HG03342 (cell line): ENCODE results near the gene RASGEF1C.
"Not testable (repeated sequence)": the region's sequence is repeated elsewhere in the genome, so short reads cannot be mapped to it uniquely, and the experiment has no call there.

Experiments used
- ATAC-seq: cut with Tn5 transposase; IDR thresholded peaks from one replicate; pipeline ENCODE4 v1.9.1; 2021; ENCODE audit warnings: mild to moderate bottlenecking, moderate library complexity; ENCODE audit not compliant: unreplicated experiment

RASGEF1C gene

DNA sequence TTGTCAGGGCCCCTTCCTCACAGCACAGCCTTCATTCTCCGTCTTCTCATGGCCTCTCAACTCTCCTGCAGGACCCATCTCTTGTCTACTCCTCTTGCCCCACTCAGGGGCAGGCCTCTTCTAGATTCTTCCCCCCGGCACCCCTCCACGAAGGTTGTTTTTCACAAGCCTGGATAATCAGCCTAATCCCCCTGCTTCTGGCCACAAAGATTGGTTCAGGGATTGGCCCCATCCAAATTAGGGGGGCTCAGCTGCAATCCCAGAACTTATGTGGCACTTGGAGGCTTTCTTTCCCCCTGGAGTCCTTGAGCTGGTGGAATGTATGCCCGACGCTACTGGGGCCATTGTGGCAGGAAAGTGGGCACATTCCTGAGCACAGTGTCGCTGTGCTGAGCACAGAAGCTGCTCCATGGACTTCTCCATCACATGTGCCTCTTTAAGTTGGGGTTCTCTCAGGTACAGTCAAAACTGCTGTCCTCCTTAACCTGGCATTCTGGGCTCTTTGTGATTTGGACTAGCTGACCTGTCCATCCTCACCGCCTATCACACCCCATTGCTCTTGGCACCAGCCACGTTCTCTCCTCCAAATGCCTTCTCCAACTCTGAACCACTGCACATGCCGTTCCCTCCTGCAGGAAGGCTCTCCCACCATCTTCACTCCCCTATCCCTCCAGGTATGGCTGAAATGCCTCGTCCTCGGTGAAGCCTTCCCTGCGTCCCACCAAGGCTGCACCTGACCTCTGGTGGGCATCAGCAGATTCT, 70.6 kb downstream of the RASGEF1C start:
- no peak for ATAC-seq

DNA sequence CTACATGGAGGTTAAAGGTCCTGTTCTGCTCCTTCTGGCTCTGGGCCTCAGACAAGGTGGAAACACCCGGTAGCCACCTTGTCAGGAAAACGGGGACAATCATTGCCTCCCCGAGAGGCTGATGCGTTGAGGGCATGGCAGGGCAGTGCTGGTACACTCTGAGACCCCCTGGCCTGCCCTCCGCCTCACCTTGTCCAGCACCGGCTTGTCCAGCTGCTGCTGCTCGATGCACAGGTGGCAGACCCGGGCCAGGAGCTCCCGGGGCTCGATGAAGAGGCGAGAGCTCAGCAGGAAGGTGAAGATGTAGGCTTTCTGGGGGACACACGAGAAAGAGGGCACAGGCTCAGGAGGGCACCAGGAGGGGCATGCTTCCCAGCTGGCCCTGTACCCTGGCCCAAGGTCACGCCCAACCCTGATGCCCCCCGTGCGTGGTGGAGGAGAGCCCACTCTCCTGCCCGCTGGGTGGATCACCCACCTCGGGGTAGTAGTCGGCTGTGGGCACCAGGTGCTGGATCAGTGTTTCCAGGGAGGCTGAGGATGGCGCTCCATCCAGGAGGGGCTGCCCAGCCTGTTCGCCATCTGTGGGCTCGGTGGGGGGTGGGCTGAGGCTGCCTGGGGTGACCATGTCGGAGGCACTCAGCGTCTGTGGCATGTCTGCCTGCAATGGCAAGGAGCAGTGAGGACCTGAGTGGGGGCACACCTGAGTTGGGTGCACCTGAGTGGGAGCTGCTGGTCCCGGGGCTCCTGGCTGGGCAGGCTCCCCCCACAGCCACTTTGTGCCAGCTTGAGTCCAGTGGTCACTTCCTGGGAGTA, 71.4 kb downstream of the RASGEF1C start:
- ATAC-seq: no peak

DNA sequence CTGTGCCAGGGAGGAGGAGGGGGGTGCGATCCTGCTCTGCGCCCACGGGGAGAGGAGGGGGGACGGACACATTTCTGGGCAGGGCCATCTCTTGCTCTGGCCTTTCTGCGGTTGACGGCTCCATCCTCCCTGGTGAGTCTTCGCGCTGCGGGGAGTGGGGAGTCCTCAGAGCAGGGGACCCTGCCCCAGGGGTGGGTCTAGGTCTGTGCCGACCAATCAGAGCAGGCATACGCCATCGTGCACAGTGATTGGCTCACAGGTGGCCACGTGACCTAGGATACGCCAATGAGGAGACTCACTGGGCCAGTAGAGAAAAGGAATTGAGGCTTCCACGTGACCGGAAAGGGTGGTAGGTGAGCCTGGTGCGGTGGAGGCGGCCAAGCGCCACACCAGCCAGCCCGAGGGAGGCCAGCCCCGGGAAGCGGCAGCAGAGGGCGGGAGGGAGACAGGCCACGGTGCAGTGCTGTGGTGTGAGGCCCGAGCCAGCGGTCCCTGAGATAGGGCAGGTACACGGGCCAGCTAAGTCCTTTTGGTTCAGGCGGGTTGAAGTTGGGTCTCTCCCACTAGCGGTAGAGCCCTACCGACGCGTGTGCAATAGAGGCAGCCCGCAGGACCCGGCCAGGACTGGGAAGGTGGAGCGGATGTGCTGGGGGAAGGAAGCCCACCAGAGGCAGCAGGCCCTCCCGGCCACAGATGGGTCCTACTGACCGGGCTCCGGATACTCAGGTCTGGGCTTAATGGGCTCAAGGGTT, 72.2 kb downstream of the RASGEF1C start:
- no peak for ATAC-seq

DNA sequence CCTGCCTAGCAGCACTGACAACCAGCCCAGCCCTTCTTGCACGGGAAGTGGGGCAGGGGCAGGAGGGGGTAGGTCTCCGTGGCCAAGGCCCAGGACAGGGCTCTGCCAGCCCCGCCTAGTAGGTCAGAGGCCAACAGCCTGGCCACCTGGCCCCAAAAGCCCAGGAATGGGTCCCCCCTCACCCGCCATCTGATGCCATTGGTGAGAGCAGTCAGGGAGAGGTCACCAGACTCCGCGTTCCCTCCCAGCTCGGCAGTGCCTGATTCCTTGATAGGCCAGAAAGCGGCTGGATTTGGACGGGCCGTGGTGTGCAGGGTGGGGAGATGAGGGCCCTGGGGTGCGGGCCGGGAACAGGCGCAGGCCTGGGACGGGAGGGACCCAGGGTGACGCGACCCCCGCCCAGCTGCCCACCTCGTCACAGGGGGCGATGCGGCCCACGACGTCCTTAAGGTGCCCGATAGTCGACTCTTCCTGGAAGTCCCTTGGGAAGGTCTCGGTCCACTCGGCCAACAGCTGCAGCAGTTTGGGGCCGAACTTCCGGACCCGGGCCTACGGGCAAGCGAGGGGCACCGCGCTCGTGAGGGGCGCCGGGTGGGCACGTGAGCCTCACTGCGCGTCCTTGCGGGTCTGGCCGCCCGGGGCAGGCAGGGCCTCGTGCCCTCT, 72.9 kb downstream of the RASGEF1C start:
- ATAC-seq: no peak

DNA sequence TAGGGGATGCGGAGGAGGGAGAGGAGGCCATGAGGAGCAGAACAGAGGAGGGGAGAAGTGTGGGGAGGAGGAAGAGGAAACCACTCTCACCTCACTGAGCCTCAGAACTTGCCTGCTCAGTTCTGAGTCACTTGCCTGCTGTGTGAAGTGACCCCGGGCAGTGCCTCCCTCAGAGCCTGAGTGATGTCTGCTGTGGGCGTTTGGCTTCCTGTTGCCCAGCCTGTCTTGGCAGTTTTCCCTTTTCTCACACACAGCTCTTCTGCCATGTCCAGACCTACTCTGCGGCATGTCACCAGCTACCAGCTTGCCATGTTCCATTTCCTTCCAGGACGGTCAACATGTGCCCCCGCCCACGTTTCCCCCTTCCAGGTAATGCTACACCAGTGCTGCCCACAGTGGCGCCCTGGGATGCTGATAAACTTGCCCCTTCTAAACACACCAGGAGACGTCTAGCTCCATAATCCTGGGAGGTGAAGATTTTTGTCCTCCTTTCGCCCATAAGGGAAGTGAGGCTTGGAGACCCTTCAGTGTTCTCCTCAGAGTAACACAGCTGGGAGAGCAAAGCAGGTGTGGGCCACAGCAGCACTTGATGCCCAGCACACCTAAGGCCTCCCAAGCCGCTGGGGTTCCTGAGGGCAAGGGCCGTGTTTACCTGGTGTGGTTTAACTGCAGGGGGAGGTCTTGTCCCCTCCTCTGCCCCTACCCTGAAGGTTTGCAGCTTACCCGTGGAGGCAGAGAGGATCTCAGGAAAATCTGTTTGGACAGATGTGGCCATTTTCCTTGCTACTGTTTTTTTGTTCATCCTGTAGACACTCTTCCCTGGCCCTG, 73.7 kb downstream of the RASGEF1C start:
- no peak for ATAC-seq

DNA sequence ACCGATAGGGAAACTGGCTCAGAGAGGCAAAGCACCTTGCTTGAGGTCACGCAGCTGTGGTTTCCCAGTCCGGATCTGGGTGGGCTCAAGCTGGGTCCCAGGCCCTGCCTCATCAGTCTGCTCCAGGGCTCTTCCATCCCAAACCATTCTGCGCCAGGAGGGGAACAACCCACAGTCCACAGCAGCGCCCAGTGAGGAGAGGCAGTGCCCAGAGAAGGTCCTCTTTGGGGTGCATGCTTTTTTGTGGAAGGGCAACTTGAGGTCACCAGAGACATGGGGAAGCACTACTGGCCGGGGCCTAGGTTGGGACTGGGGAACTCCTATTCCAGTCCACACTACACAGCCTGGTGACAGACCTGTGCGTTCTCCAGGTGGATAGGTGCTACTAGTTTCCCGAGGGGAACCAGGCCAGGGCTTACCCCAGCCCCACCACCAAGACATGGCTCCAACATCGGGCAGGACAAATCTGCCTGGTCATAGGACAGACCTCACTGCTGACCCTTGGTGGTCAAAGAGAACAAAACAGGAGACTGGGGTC, 75.0 kb downstream of the RASGEF1C start:
- no peak for ATAC-seq

DNA sequence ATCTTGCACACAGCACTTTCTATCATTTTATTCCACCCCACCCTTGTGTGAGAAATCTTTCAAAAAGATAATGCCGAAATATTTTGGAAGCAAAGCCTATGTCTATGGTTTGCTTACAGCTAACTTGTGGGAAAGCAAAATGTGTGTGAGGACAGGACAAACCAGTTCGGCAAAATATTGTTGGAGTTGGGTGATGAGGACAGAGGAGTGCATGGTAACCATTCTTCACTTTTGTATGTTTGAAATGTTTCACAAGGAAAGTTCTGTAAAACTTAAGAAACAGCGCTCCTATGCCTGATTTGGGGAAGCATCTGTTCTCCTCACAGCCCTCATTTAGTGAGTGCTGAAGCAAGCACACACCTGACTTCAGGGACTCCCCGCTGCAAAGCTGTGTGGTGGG, 75.5 kb downstream of the RASGEF1C start:
- ATAC-seq: no peak

DNA sequence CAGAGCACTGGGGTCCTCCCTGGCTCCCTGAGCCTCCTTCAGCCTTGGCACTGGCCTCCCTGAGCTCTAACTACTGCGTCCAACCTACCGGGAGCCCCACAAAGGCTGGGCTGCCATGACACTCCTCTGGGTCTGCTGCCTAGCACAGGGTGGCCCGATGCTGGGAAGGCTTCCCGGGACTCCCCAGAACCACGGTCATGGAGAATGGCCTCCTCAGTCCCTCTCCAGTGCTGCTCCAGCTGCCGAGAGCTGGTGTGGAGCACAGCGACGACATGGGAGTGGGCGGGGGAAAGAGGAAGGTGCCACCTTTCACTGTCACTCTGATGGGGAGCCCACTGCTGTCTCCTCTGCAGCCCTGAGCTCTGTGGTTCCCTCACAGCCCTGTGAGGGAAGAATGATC, 76.0 kb downstream of the RASGEF1C start:
- ATAC-seq: no peak

DNA sequence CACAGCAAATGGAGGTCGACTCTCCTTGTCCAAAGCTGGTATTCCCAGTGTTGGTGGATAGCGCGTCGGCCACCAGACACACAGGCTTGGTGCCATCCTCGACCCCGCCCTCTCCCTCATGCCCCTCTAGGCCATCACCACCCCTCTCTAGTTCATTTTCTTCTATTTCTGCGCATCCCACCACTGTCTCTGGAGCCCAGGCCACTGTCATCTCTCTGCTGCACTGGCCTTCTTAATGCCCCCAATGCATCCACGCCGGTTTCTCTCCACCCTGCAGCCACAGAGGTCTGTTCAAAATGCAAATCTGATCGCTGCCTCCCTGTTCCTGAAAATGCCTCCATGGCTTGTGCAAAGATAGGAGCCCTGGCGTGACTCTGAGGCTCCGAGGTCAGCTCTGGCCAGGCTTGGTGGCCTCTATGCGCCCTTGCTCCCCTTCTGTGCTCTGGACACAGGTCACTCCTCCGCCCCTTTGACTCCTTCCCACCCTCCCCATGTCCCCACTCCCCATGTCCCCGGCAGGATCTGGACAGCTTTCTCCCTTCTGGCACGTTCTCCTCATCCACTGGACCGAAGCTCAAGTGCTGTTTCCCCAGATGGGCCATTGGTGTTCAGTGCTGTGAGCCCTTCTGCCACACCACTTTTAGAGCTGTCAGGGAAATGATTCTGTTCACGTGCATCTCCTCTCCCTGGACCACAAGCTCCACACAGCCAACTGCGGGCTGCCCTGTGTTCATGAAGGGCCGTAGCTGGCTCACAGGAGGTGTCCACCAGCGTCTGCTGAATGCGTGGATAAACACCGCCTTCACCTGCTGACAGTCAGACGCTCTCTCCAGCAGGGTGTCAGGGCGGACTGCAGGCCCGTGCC, 77.9 kb downstream of the RASGEF1C start:
- ATAC-seq: no peak

DNA sequence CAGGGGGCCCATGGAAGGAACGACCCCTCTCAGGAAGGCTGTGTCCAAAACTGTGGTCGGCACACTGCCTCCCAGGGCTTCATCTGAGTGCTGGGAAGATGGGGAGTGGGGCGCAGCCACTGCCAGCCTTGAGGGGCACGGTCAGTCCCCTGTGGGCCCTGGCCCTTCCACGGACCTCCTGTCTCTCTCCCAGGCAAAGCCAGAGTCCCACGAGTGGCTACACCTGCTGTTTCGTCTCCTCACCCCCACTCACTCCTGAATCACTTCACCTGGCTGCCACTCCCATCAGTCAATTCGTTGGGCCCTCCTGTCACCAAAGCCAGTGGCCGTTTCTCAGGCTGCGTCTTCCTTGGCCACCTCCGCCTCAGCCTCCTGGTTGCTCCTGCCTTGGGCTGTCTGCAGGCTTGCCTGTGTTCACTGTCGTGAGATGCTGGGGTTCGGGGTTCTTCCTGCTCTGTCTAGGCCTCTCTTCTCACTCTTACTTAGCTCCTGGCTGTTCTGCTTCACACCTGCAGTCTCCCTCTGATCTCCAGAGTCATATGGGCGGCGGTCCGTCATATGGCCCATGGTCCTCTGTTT, 78.6 kb downstream of the RASGEF1C start:
- no peak for ATAC-seq

DNA sequence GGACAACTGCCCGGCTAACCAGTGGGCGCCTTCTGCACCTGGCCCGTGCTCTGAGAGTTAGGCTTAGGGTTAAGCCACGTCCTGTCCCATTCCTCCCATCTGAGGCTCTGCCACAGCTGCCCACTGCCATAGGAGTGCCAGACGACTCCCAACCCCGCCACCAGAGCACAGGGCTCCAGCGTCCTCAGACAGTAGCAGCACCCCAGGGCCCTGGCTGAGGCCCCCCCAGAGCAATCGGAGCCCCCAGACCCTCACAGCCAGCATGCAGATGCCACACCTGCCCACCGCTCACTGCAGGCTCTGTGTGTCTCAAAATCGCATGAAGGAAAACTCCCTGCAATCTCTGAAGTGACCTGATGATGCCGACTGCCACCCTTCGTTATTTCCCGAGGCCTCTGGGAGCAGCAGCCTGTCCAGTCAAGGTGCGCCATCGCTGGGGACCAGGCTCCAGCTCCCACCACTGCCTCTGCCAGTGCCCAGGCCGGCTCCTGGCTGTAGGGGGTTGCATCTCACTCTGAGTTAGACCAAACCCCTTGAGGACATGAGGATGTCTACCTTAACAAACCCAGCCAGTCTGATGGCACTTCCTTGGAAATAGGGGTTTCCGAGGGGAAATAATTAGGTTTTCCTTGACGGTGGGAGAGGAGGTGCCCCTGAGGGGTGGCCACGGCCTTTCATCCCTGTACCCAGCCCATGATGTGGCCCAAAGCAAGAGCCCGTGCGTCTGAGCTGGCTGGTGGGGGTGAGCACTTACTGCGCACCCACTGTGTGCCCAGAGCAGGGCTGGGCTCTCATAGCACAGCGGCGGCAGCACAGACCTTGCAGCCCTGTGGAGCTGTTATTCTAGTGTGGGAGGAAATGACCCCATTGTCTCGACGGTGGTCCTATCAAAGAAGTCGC, 79.5 kb downstream of the RASGEF1C start:
- no peak for ATAC-seq

DNA sequence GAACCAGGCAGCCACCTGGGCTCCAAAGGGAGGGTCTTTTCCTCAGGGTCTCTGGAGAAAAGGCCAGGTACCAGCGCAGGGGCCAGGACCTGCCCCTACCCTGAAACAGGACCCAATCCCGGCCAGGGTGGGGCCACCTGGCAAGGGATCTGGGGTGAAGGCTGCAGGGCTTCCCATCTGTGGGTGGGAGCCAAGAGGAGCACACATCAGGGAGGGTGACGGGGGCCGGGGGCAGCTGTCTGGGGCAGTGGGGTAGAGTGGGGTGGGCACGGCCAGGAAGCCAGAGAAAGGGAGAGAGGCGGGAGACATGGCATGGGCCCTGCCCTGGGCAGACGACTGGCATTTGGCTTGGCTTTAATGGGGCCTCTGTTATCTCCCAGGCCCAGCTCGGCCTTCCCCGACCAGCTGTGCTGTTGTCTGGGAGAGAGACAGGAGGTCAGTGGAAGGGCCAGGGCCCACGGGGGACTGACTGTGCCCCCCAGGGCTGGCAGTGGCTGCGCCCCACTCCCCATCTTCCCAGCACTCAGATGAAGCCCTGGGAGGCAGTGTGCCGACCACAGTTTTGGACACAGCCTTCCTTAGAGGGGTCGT, 80.2 kb downstream of the RASGEF1C start:
- no peak for ATAC-seq

DNA sequence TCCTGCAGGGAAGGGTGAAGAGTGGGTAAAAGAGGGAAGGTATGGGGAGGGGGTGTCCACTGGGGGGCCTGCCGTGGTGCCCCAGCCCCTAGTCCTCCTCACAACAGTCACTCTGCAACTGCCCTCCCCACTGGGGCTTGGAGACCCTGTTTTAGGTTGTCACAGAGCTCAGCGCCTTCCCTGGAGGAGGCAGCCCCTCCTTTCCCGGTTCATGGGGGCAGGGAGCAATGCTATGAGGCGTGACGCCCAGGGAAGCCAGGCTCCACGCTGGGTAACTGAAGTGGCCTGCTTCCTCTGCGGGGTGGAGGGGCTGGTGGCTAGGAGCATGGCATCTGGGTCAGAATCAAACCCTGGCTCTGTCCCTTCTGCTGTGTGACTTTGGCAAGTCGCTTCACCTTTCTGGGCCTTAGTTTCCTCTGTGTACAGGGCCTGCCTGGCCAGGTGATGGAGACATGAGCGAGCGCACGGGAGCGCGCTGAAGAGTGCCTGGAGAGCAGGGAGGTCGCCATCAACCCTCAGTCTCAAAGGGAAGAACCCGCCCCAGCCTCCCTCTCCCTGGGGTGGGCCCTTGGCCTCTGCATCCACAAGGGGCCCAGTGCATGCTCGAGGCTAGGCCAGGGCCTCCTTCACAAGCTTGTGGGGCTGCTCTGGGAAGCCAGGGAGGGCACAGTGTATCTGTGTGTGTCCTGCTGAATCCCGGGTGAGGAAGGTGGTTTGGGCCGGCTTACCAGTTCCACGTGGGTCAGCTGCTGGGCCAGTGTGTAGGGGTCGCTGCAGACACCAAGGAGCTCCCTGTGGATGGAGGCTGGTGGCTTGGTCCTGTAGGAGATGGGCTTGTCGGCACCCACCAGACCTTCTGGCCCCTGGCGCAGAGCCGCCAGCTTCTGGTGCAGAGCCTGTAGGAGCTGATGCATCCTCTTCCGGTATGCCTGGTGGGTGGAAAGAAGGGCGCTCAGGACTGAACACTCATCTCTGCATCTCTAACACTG, 81.0 kb downstream of the RASGEF1C start:
- no peak for ATAC-seq

DNA sequence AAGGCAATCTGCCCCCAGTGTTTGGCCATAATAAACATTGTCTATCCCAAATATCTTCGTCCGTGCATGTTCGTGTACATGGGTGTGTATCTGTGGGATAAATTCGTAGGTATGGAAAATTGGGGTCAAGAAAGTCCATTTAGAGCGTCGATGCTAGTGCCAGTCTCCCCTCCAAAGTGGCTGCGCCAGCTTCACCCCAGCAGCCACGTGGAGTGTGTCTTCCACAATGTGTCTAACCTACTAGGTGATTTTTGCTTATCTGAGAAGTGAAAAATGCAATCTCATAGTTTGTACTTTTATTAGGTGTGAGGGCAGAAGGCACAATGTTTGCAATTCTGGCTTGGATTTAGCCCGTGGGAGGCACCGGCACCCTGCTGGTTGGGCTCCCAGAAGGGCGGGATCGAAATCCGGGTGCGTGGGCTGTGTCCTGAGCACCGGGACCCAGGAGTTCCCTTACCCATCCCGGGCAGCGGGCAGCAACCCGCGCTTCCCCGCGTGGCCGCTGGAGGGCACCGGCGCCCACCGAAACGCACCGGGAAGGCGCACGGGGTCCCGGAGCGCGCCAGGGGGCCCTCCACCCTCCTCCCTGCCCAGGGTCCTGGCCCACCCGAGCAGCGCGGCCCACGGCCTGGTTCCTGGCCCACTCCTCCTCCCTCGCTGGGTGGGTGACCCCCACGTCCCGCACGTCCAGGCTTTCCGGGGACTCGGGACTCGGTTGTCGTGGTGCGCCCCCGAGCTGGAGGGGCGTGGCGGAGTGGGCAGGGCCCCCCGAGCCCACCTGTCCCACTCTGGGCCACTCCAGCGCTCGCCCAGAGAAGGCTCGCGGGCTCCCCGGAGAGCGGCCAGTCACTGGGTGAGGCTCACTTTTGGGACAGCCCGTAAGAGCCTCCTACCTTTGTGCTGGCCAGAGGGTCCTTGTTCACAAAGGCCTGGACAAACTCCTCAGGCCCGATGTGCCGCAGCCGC, 82.0 kb downstream of the RASGEF1C start:
- no peak for ATAC-seq

DNA sequence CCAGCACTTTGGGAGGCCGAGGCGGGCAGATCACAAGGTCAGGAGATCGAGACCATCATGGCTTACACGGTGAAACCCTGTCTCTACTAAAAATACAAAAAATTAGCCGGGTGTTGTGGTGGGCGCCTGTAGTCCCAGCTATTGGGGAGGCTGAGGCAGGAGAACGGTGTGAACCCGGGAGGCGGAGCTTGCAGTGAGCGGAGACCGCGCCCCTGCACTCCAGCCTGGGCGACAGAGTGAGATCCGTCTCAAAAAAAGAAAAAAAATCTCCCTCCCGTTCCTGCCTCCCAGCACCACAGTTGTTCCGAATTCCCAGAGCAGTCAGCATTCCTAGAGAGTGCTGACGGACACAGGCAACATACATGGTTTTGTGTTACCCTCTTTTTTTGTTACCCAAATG, 82.9 kb downstream of the RASGEF1C start:
- not testable (repeated sequence) for ATAC-seq
